K562 (cell line): ENCODE measurements around the gene AIPL1. TPM values are rescaled to one million over a fixed set of nuclear protein-coding genes. Genes with fewer than 3 reads are reported as not detected.

Experiments used
- ATAC-seq: fragments of 200-7000 bp; cut with Tn5 transposase; 3 replicates; pipeline ENCODE4 v1.9.1; 2020; ENCODE audit warnings: moderate library complexity
- BruUV-seq: library from RNA; stranded (reverse); fragments of 400-500 nt; replicated peaks from 2 replicates; lab custom pipeline; 2021; lab: Mats Ljungman, UMichigan
- CTCF ChIA-PET: fragments of 300-600 bp; formaldehyde crosslinking; extraction: SDS; loops from one replicate; lab custom pipeline; 2021; ENCODE audit warnings: low intra/inter-chr PET ratio; lab: Yijun Ruan, JAX
- POLR2A ChIA-PET: fragments of 300-600, 350-650 bp; sonication (Branson Sonifier 250); formaldehyde crosslinking; extraction: SDS; loops from one replicate; lab custom pipeline; 2021; ENCODE audit warnings: antibody characterized with exemption, inconsistent platforms; lab: Yijun Ruan, JAX
- DNase-seq, 4 experiments: peaks; one replicate each; pipeline versions ENCODE4 v3.0.0 to v3.0.0-alpha.2; 2011 to 2018; ENCODE audit warnings: low spot score in 3 of 4, mixed read lengths in 3 of 4; ENCODE audit errors: extremely low read depth in 1 of 4
- FAIRE-seq: peaks from 2 replicates; lab custom pipeline; 2011; peaks lifted over from hg19 to GRCh38; lab: Jason Lieb, UNC
- H2AFZ ChIP-seq: 2 replicates; pipeline ENCODE4 v1.6.0; 2011; ENCODE audit warnings: low read depth, low read length, control low read depth, inconsistent platforms
- H3K27ac ChIP-seq: fragments of 200-600 bp; 3 replicates; pipeline ENCODE4 v1.8.0; 2011; ENCODE audit warnings: low read depth, mild to moderate bottlenecking, control low read depth, inconsistent platforms, low read length, moderate library complexity, mixed read lengths; ENCODE audit errors: extremely low read depth
- H3K27me3 ChIP-seq, 2 experiments: fragments of 300-600 bp in 1 of 2; 2 replicates in 1 of 2; 3 replicates in 1 of 2; pipeline versions ENCODE4 v1.6.0 to v1.8.0; 2011; ENCODE audit warnings: inconsistent platforms in 2 of 2, low read length in 2 of 2, mild to moderate bottlenecking in 1 of 2, mixed read lengths in 1 of 2, moderate library complexity in 1 of 2; ENCODE audit not compliant: control insufficient read depth in 2 of 2, insufficient read depth in 2 of 2
- H3K36me3 ChIP-seq: fragments of 300-600 bp; 3 replicates; pipeline ENCODE4 v1.8.0; 2011; ENCODE audit warnings: mild to moderate bottlenecking, low read length, inconsistent platforms; ENCODE audit not compliant: control insufficient read depth, insufficient read depth
- H3K4me1 ChIP-seq, 2 experiments: fragments of 200-600 bp in 1 of 2; replicated peaks in 1 of 2; 2 replicates in 1 of 2; 3 replicates in 1 of 2; pipeline versions ENCODE4 v1.5.1 to v1.8.0; 2011; ENCODE audit warnings: inconsistent platforms in 2 of 2, low read length in 2 of 2, mild to moderate bottlenecking in 1 of 2, mixed read lengths in 1 of 2, moderate library complexity in 1 of 2; ENCODE audit not compliant: control insufficient read depth in 2 of 2, insufficient read depth in 2 of 2
- H3K4me2 ChIP-seq: 2 replicates; pipeline ENCODE4 v1.6.1; 2011; ENCODE audit warnings: low read length, control low read depth, inconsistent platforms, mixed read lengths; ENCODE audit not compliant: insufficient read depth
- H3K4me3 ChIP-seq: fragments of 200-600 bp; sonication (generic), shearing (Covaris generic); 2 replicates; pipeline ENCODE4 v1.5.1; 2016; ENCODE audit warnings: control low read depth, inconsistent platforms
- H3K79me2 ChIP-seq: fragments of 200-600 bp; 3 replicates; pipeline ENCODE4 v1.8.0; 2011; ENCODE audit warnings: low read length, inconsistent platforms; ENCODE audit not compliant: control insufficient read depth, insufficient read depth
- H3K9ac ChIP-seq, 2 experiments: 2 replicates each; pipeline versions ENCODE4 v1.6.0 to v1.6.1; 2011; ENCODE audit warnings: low read depth in 2 of 2, low read length in 2 of 2, control low read depth in 1 of 2, inconsistent platforms in 1 of 2, mild to moderate bottlenecking in 1 of 2, mixed read lengths in 1 of 2; ENCODE audit not compliant: insufficient read depth in 1 of 2
- H3K9me1 ChIP-seq: one replicate; pipeline ENCODE4 v1.6.0; 2011; ENCODE audit warnings: inconsistent platforms, mild to moderate bottlenecking, low read length, moderate library complexity; ENCODE audit not compliant: control insufficient read depth, insufficient read depth
- H3K9me3 ChIP-seq: replicated peaks from 2 replicates; pipeline ENCODE4 v1.5.1; 2011; ENCODE audit warnings: low read depth, low read length, inconsistent platforms; ENCODE audit not compliant: control insufficient read depth, insufficient read depth
- H4K20me1 ChIP-seq: replicated peaks from 2 replicates; pipeline ENCODE4 v1.6.1; 2011; ENCODE audit warnings: low read length, inconsistent platforms, mixed read lengths; ENCODE audit not compliant: control insufficient read depth, insufficient read depth
- BRD9 ChIP-seq: fragments of 450-650 bp; IDR thresholded peaks from 2 replicates; pipeline ENCODE4 v1.6.1; 2018; ENCODE audit warnings: low read depth; ENCODE audit not compliant: partially characterized antibody
- CBX2 ChIP-seq: fragments of 200-600 bp; sonication (generic); IDR thresholded peaks from one replicate; pipeline ENCODE4 v1.6.1; 2012; ENCODE audit warnings: mild to moderate bottlenecking, low read length, inconsistent platforms; ENCODE audit not compliant: insufficient read depth, poor library complexity, severe bottlenecking
- FIP1L1 ChIP-seq: fragments of 200-400 bp; formaldehyde crosslinking; IDR thresholded peaks from 2 replicates; pipeline ENCODE4 v1.6.1; 2018; ENCODE audit warnings: mild to moderate bottlenecking, low read depth, low read length; ENCODE audit not compliant: poor library complexity, severe bottlenecking
- FUS ChIP-seq: fragments of 200-400 bp; formaldehyde crosslinking; optimal IDR thresholded peaks from 2 replicates; pipeline ENCODE3; 2017; ENCODE audit warnings: low read depth, low read length
- GATA2 ChIP-seq: sonication (generic); formaldehyde crosslinking; IDR thresholded peaks from 2 replicates; pipeline ENCODE4 v1.4.0; 2020; ENCODE audit warnings: mild to moderate bottlenecking, missing genetic modification reagents
- HDAC6 ChIP-seq: IDR thresholded peaks from 2 replicates; pipeline ENCODE4 v1.6.1; 2012; ENCODE audit warnings: low read depth, mild to moderate bottlenecking, control low read depth, inconsistent platforms, low read length, moderate library complexity
- MCM2 ChIP-seq: fragments of 450-650 bp; IDR thresholded peaks from 2 replicates; pipeline ENCODE4 v1.6.1; 2017; ENCODE audit warnings: low read depth, mild to moderate bottlenecking
- NEUROD1 ChIP-seq: fragments of 150-350 bp; IDR thresholded peaks from 2 replicates; pipeline ENCODE4 v1.6.1; 2014; ENCODE audit warnings: borderline replicate concordance, low read length, low read depth; ENCODE audit not compliant: partially characterized antibody
- NR2C2 ChIP-seq, 2 experiments: fragments of 200-800 bp in 1 of 2; sonication (Bioruptor generic) in 1 of 2; sonication (generic) in 1 of 2; formaldehyde crosslinking in 1 of 2; IDR thresholded peaks; 2 replicates each; pipeline versions ENCODE4 v1.6.1 to v1.8.0; 2016 to 2022; ENCODE audit warnings: mild to moderate bottlenecking in 1 of 2, missing compliant biosample characterization in 1 of 2, missing genetic modification characterization in 1 of 2, missing genetic modification reagents in 1 of 2
- PTTG1 ChIP-seq: fragments of 450-650 bp; IDR thresholded peaks from 2 replicates; pipeline ENCODE4 v1.6.1; 2016; ENCODE audit warnings: low read depth, mild to moderate bottlenecking, missing genetic modification characterization, missing compliant biosample characterization
- RBM25 ChIP-seq: fragments of 200-400 bp; formaldehyde crosslinking; IDR thresholded peaks from 2 replicates; pipeline ENCODE4 v1.6.1; 2018; ENCODE audit warnings: low read length, low read depth, moderate library complexity; ENCODE audit not compliant: severe bottlenecking
- SMARCA5 ChIP-seq: fragments of 450-650 bp; IDR thresholded peaks from 2 replicates; pipeline ENCODE4 v1.6.1; 2016
- TAF7 ChIP-seq: fragments of 450-650 bp; IDR thresholded peaks from 2 replicates; pipeline ENCODE4 v1.6.1; 2016; ENCODE audit warnings: missing genetic modification characterization, missing compliant biosample characterization
- XRCC3 ChIP-seq: fragments of 450-650 bp; IDR thresholded peaks from 2 replicates; pipeline ENCODE4 v1.6.1; 2017; ENCODE audit warnings: mild to moderate bottlenecking, moderate library complexity
- ZNF184 ChIP-seq: sonication (generic); formaldehyde crosslinking; IDR thresholded peaks from 2 replicates; pipeline ENCODE4 v1.5.0; 2020; ENCODE audit warnings: missing genetic modification reagents
- ZZZ3 ChIP-seq: fragments of 450-650 bp; IDR thresholded peaks from 2 replicates; pipeline ENCODE4 v1.6.1; 2016; ENCODE audit warnings: antibody characterized with exemption, mild to moderate bottlenecking, moderate library complexity
- WGBS: fragments of 100-300 bp; shearing (Covaris generic); methylation state at CpG from one replicate; pipeline ENCODE4 v1.1.6; 2016; ENCODE audit warnings: low coverage, mixed read lengths; ENCODE audit not compliant: insufficient coverage; ENCODE audit errors: missing lambda C conversion rate; 5-methylcytosine and 5-hydroxymethylcytosine counted together
- in situ Hi-C: fragments of 300-500 bp; cut with MboI; formaldehyde crosslinking; loops from 4 replicates; pipeline ENCODE4 v1.15.0; 2018; ENCODE audit warnings: inconsistent platforms, mixed read lengths
- intact Hi-C: fragments of 100-400 bp; cut with micrococcal nuclease; formaldehyde crosslinking; loops from 2 replicates; pipeline ENCODE4 v1.14.2; 2022
- polyA plus RNA-seq, 8 experiments: library from polyadenylated mRNA; depleted of rRNA in 4 of 8; stranded (reverse) in 5 of 8; unstranded in 3 of 8; fragments of >200 nt; fragmentation: Nextera tagmentation in 2 of 8; fragmentation: Illumina TruSeq in 1 of 8; extraction: Ambion mirVana in 2 of 8; extraction: Trizol in 1 of 8; gene quantifications; 2 replicates each; pipeline versions ENCODE4 v1.2.1 to v1.2.3, GENCODE V29; 2011 to 2014; ENCODE audit warnings: inconsistent platforms in 1 of 8, missing spikeins in 1 of 8
- total RNA-seq, 7 experiments: library from RNA; depleted of rRNA in 6 of 7; stranded (reverse); fragments of >200 nt in 6 of 7; fragmentation: Illumina TruSeq in 2 of 7; extraction: Trizol in 2 of 7; gene quantifications; 2 replicates each; pipeline versions ENCODE4 v1.2.1 to v1.2.3, GENCODE V29; 2011 to 2021; ENCODE audit warnings: low replicate concordance in 1 of 7
- TF ChIP-seq, protein P1 (sequence below): fragments of 250-450 bp; sonication (Bioruptor Pico); IDR thresholded peaks from 2 replicates; pipeline ENCODE4 v1.8.0; 2022; ENCODE audit warnings: moderate library complexity, mild to moderate bottlenecking, inconsistent platforms
- TF ChIP-seq, protein P2 (sequence below): IDR thresholded peaks from 3 replicates; pipeline ENCODE4 v1.6.1; 2011; ENCODE audit warnings: borderline replicate concordance, mild to moderate bottlenecking; ENCODE audit not compliant: insufficient read length, insufficient read depth

The AIPL1 gene
- total and polyA plus RNA-seq, 9 of the 15 experiments (the other 6 are each of a cell fraction or from before 2014, with no cell fraction given), result not detected

DNA sequence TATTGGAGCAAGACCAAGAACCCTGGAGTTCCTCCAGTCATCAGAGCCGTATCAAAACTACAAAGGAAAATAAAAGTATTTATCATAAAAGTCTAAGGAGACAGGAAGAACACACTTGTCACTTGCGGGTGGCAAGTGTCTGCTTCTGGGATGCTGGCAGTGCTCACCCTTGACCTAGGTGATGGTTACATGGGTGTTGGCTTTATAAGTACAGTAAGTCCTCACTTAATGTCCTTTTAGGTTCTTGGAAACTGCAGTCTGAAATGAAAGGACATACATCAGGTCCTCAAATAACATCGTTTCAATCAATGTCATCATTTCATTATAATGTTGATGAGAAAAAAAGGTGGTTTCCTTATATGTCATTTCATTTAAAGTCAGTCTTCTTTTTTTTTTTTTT lies 3.0 kb upstream of the AIPL1 start:
- FAIRE-seq, result no peak
- peaks cover 0 to 10% of the 10 kb centered on the region in 2 experiments; a peak in 1 of 5 replicates for H3K27me3 ChIP-seq
- H3K4me1 ChIP-seq, result peaks cover 0 to 4% of the 10 kb centered on the region in 2 experiments; a peak in 1 of 5 replicates
- TF ChIP-seq BRD9 (no peak), XRCC3 (no peak), SMARCA5 (no peak), NEUROD1 (no peak), RBM25 (no peak), CBX2 (no peak), TAF7 (no peak), ZNF184 (CRISPR knock-in tag) (no peak), FIP1L1 (no peak), GATA2 (CRISPR knock-in tag) (no peak), HDAC6 (no peak), FUS (no peak), NR2C2 (CRISPR knock-in tag; IDR thresholded peaks at IDR 0.05) (no peak), NR2C2 (tag; IDR thresholded peaks at IDR 0.05) (no peak), ZZZ3 (no peak), PTTG1 (tag) (no peak), MCM2 (no peak)
- TF ChIP-seq, protein P1, sequence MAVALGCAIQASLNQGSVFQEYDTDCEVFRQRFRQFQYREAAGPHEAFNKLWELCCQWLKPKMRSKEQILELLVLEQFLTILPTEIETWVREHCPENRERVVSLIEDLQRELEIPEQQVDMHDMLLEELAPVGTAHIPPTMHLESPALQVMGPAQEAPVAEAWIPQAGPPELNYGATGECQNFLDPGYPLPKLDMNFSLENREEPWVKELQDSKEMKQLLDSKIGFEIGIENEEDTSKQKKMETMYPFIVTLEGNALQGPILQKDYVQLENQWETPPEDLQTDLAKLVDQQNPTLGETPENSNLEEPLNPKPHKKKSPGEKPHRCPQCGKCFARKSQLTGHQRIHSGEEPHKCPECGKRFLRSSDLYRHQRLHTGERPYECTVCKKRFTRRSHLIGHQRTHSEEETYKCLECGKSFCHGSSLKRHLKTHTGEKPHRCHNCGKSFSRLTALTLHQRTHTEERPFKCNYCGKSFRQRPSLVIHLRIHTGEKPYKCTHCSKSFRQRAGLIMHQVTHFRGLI, result no peak
- TF ChIP-seq, protein P2, sequence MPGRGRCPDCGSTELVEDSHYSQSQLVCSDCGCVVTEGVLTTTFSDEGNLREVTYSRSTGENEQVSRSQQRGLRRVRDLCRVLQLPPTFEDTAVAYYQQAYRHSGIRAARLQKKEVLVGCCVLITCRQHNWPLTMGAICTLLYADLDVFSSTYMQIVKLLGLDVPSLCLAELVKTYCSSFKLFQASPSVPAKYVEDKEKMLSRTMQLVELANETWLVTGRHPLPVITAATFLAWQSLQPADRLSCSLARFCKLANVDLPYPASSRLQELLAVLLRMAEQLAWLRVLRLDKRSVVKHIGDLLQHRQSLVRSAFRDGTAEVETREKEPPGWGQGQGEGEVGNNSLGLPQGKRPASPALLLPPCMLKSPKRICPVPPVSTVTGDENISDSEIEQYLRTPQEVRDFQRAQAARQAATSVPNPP, result no peak
- H4K20me1 ChIP-seq, result no peaks in the 10 kb centered on the region
- H3K27ac ChIP-seq, result no peak overlapping the region
- no peak overlapping the region for H3K4me3 ChIP-seq
- no peaks in the 10 kb centered on the region for H3K9me3 ChIP-seq
- ATAC-seq, result no peak
- no peaks in the 10 kb centered on the region for H3K36me3 ChIP-seq
- H3K9me1 ChIP-seq, result no peaks in the 10 kb centered on the region
- in situ Hi-C loops, result loop anchor here (25.0 kb wide), 1 partner anchor 1201 kb away; the partner anchor contains the start of gene SCIMP
- H3K9ac ChIP-seq, result no peak overlapping the region
- CTCF ChIA-PET, result no interaction called here
- DNase-seq, result no peak
- 0% methylated on average over 3 of the region's 3 CpGs for WGBS
- H3K79me2 ChIP-seq, result no peaks in the 10 kb centered on the region
- intact Hi-C loops, result no loop called here
- H2AFZ ChIP-seq, result no peak overlapping the region
- POLR2A ChIA-PET, result no interaction called here
- no TSS peak for BruUV-seq
- no peak overlapping the region for H3K4me2 ChIP-seq
